ENCODE data around the gene TANK. TPM values are rescaled to one million over a fixed set of nuclear protein-coding genes. Genes with fewer than 3 reads are reported as not detected.

Gene TANK
- total and polyA plus RNA-seq, 2 experiments from 2014 or later: 27.7 to 35.4 TPM

DNA sequence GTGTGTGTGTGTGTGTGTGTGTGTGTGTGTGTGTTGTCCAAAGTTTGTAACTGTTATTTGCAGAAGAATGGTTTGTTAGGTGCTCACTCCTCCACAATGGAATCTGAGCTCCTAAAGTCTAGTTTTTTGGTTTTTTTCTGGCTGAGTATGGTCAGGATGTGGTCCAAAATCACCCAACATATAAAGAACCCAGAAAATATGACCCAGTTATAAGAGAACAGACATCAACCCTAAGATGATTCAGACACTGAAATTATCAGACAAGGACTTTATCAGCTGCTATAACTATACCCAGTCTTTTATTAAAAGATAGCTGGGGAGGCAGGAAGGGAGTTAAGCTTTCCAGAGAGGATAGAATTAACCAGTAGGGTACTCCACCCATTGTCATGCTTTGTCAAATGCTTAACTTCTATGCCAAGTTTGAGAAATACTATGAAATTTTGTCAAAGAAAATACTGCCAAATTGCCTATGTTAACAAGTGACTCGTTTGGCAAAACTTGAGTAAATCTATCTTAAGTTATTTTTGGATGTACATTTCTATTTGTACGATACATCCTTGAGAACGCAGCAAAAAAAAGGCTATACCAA, 57.5 kb downstream of the TANK start (continued):
- no peak for TF ChIP-seq REST (IDR thresholded peaks at IDR 0.05; ENCODE audit: unreplicated experiment)
- TF ChIP-seq EZH2 (IDR thresholded peaks at IDR 0.05; ENCODE audit: low read depth, unreplicated experiment): no peak

DNA sequence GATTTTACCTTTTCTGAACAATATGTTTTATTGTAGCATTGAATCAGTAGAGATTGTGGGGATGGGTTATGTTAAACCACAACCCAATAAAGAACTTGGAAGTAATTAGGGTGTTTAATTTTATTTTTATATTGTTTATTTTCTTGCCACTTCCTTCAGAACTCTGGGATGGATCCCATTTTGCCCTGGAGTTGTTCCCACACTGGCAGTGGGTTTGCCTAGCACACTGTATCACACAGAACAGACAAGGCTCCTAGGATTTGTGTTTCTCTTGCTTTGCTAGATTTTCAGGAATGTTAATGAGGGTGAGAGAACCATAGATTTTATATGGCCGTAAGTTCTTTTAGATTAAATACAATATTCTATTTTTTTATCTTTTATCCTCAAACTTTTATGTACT, 59.0 kb downstream of the TANK start:
- H4K20me1 ChIP-seq (replicated peaks; ENCODE audit: insufficient read depth): no peaks in the 10 kb centered on the region
- no peaks in the 10 kb centered on the region; the same call in 2 of the 3 replicates for H3K4me1 Mint-ChIP-seq
- no peak overlapping the region for H3K4me2 ChIP-seq
- peaks cover 3% of the 10 kb centered on the region; the same call in 2 of the 3 replicates for H3K9me3 Mint-ChIP-seq
- H3K9me2 ChIP-seq (ENCODE audit: insufficient read depth): no peaks in the 10 kb centered on the region
- H3F3A ChIP-seq (replicated peaks; ENCODE audit: low read depth): no peaks in the 10 kb centered on the region
- peaks cover 7% of the 10 kb centered on the region; the same call in 2 of the 3 replicates for H3K36me3 Mint-ChIP-seq (ENCODE audit: low read depth)
- ATAC-seq (no peak), DNase-seq (ENCODE audit: low spot score) (no peak)
- no peak overlapping the region for H3K27ac Mint-ChIP-seq
- no peaks in the 10 kb centered on the region for H3K27me3 Mint-ChIP-seq (ENCODE audit: insufficient read depth, low read depth, poor library complexity)
- no peaks in the 10 kb centered on the region for H3K27me3 ChIP-seq (ENCODE audit: insufficient read depth)
- H3K27ac ChIP-seq (ENCODE audit: low read depth): no peak overlapping the region
- H3K4me1 ChIP-seq (ENCODE audit: insufficient read depth): no peaks in the 10 kb centered on the region
- no peak overlapping the region for H2AFZ ChIP-seq
- H3K4me3 ChIP-seq: no peak overlapping the region
- H3K79me2 ChIP-seq (replicated peaks; ENCODE audit: insufficient read depth): no peaks in the 10 kb centered on the region
- H3K36me3 ChIP-seq (ENCODE audit: insufficient read depth): no peaks in the 10 kb centered on the region; the same call in 1 of the 2 replicates
- H3K4me3 Mint-ChIP-seq: no peak overlapping the region
- TF ChIP-seq, protein P1, sequence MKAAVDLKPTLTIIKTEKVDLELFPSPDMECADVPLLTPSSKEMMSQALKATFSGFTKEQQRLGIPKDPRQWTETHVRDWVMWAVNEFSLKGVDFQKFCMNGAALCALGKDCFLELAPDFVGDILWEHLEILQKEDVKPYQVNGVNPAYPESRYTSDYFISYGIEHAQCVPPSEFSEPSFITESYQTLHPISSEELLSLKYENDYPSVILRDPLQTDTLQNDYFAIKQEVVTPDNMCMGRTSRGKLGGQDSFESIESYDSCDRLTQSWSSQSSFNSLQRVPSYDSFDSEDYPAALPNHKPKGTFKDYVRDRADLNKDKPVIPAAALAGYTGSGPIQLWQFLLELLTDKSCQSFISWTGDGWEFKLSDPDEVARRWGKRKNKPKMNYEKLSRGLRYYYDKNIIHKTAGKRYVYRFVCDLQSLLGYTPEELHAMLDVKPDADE (IDR thresholded peaks at IDR 0.05): no peak
- no peak for TF ChIP-seq JUNB (IDR thresholded peaks at IDR 0.05; ENCODE audit: unreplicated experiment)
- TF ChIP-seq EZH2phosphoT487 (IDR thresholded peaks at IDR 0.05; ENCODE audit: unreplicated experiment): no peak
- TF ChIP-seq, protein P2, sequence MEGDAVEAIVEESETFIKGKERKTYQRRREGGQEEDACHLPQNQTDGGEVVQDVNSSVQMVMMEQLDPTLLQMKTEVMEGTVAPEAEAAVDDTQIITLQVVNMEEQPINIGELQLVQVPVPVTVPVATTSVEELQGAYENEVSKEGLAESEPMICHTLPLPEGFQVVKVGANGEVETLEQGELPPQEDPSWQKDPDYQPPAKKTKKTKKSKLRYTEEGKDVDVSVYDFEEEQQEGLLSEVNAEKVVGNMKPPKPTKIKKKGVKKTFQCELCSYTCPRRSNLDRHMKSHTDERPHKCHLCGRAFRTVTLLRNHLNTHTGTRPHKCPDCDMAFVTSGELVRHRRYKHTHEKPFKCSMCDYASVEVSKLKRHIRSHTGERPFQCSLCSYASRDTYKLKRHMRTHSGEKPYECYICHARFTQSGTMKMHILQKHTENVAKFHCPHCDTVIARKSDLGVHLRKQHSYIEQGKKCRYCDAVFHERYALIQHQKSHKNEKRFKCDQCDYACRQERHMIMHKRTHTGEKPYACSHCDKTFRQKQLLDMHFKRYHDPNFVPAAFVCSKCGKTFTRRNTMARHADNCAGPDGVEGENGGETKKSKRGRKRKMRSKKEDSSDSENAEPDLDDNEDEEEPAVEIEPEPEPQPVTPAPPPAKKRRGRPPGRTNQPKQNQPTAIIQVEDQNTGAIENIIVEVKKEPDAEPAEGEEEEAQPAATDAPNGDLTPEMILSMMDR (conservative IDR thresholded peaks at IDR 0.05; ENCODE audit: low read depth in 2 of 2): no peak
- no peak for TF ChIP-seq STAT1 (IDR thresholded peaks at IDR 0.05; ENCODE audit: unreplicated experiment)
- no peak for TF ChIP-seq ZNF331 (CRISPR knock-in tag; IDR thresholded peaks at IDR 0.05; ENCODE audit: low read depth)
- TF ChIP-seq REST (IDR thresholded peaks at IDR 0.05; ENCODE audit: unreplicated experiment): no peak
- TF ChIP-seq EZH2 (IDR thresholded peaks at IDR 0.05; ENCODE audit: low read depth, unreplicated experiment): no peak
- TF ChIP-seq NANOG (IDR thresholded peaks at IDR 0.05; ENCODE audit: borderline replicate concordance): no peak
- TF ChIP-seq POLR2AphosphoS5 (IDR thresholded peaks at IDR 0.05; ENCODE audit: low read depth): no peak
- TF ChIP-seq ZNF114 (CRISPR knock-in tag; IDR thresholded peaks at IDR 0.05): no peak
- TF ChIP-seq CREB1 (CRISPR knock-in tag; IDR thresholded peaks at IDR 0.05; ENCODE audit: low read depth): no peak
